ENCODE results near the gene STXBP3.

- TF ChIP-seq MAFK (IDR thresholded peaks at IDR 0.05; ENCODE audit: low read depth, low read length) (no peak), RFX5 (IDR thresholded peaks at IDR 0.05; ENCODE audit: low read depth, low read length) (no peak), MAZ (IDR thresholded peaks at IDR 0.05; ENCODE audit: borderline replicate concordance, low read depth, low read length) (no peak), BHLHE40 (IDR thresholded peaks at IDR 0.05; ENCODE audit: low read depth, low read length) (no peak), POLR2A (IDR thresholded peaks at IDR 0.05; ENCODE audit: low read depth, low read length) (no peak), MXI1 (IDR thresholded peaks at IDR 0.05; ENCODE audit: borderline replicate concordance, low read depth, low read length) (no peak)
- TF ChIP-seq, protein P1, sequence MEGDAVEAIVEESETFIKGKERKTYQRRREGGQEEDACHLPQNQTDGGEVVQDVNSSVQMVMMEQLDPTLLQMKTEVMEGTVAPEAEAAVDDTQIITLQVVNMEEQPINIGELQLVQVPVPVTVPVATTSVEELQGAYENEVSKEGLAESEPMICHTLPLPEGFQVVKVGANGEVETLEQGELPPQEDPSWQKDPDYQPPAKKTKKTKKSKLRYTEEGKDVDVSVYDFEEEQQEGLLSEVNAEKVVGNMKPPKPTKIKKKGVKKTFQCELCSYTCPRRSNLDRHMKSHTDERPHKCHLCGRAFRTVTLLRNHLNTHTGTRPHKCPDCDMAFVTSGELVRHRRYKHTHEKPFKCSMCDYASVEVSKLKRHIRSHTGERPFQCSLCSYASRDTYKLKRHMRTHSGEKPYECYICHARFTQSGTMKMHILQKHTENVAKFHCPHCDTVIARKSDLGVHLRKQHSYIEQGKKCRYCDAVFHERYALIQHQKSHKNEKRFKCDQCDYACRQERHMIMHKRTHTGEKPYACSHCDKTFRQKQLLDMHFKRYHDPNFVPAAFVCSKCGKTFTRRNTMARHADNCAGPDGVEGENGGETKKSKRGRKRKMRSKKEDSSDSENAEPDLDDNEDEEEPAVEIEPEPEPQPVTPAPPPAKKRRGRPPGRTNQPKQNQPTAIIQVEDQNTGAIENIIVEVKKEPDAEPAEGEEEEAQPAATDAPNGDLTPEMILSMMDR (conservative IDR thresholded peaks at IDR 0.05; ENCODE audit: low read depth, low read length), result no peak
Observed at GRCh38 chr1:108779455-108779854, 33.0 kb downstream of the STXBP3 start.

Data from IMR-90 (cell line).